Measurements from ENCODE around the gene GALNT10. TPM values are rescaled to one million over a fixed set of nuclear protein-coding genes. Genes with fewer than 3 reads are reported as not detected.
A peak's percentile ranks its signal among the peaks of the same experiment; 100 is the strongest.

Gene GALNT10
- total RNA-seq, 4 donors from 2014 or later: 5.6 to 22.9 (median 14.4) TPM

- no peaks in the 10 kb centered on the region for H3K36me3 ChIP-seq
- H3K27ac ChIP-seq: no peak overlapping the region
- no peaks in the 10 kb centered on the region for H3K27me3 ChIP-seq
- H3K4me3 ChIP-seq: no peak overlapping the region
- no peaks in the 10 kb centered on the region for H3K9me3 ChIP-seq
- no peaks in the 10 kb centered on the region for H3K4me1 ChIP-seq
- TF ChIP-seq POLR2A (IDR thresholded peaks at IDR 0.05): no peak
- TF ChIP-seq CTCF (IDR thresholded peaks at IDR 0.05): no peak
- intact Hi-C loops (cut with DNase I; ENCODE audit: low total_unique reads): no loop called here
- DNase-seq: no peak
Measured at GRCh38 chr5:154285661-154286408, 95.3 kb downstream of the GALNT10 start.

GRCh38 chr5:154286557-154286956, 96.0 kb downstream of the GALNT10 start:
- no peak for DNase-seq
- Histone ChIP-seq H3K4me3 (no peak overlapping the region), H3K4me1 (no peaks in the 10 kb centered on the region), H3K27ac (no peak overlapping the region), H3K36me3 (no peaks in the 10 kb centered on the region), H3K27me3 (no peaks in the 10 kb centered on the region), H3K9me3 (no peaks in the 10 kb centered on the region)
- intact Hi-C loops (cut with DNase I; ENCODE audit: low total_unique reads): no loop called here
- no peak for TF ChIP-seq CTCF (IDR thresholded peaks at IDR 0.05)
- TF ChIP-seq POLR2A (IDR thresholded peaks at IDR 0.05): no peak

GRCh38 chr5:154287136-154287535, 96.6 kb downstream of the GALNT10 start:
- intact Hi-C loops (cut with DNase I; ENCODE audit: low total_unique reads): no loop called here
- no peaks in the 10 kb centered on the region for H3K27me3 ChIP-seq
- H3K4me3 ChIP-seq: no peak overlapping the region
- peak overlapping the region in 1 of 2 donors; percentile 5 for H3K27ac ChIP-seq
- H3K9me3 ChIP-seq: no peaks in the 10 kb centered on the region
- no peaks in the 10 kb centered on the region for H3K4me1 ChIP-seq
- no peaks in the 10 kb centered on the region for H3K36me3 ChIP-seq
- TF ChIP-seq CTCF (IDR thresholded peaks at IDR 0.05): no peak
- TF ChIP-seq POLR2A (IDR thresholded peaks at IDR 0.05): no peak
- DNase-seq: no peak

GRCh38 chr5:154288145-154288544, 97.6 kb downstream of the GALNT10 start:
- intact Hi-C loops (cut with DNase I; ENCODE audit: low total_unique reads): no loop called here
- peak in 1 of 2 donors; percentile 20 for DNase-seq
- H3K36me3 ChIP-seq: no peaks in the 10 kb centered on the region
- H3K27ac ChIP-seq: no peak overlapping the region
- TF ChIP-seq POLR2A (IDR thresholded peaks at IDR 0.05) (no peak), CTCF (IDR thresholded peaks at IDR 0.05) (no peak)
- H3K27me3 ChIP-seq: no peaks in the 10 kb centered on the region
- H3K4me3 ChIP-seq: no peak overlapping the region
- H3K9me3 ChIP-seq: no peaks in the 10 kb centered on the region
- no peaks in the 10 kb centered on the region for H3K4me1 ChIP-seq

- H3K27ac ChIP-seq: no peak overlapping the region
- no peaks in the 10 kb centered on the region for H3K4me1 ChIP-seq
- H3K36me3 ChIP-seq: no peaks in the 10 kb centered on the region
- TF ChIP-seq POLR2A (IDR thresholded peaks at IDR 0.05): no peak
- no peak for TF ChIP-seq CTCF (IDR thresholded peaks at IDR 0.05)
- H3K9me3 ChIP-seq: no peaks in the 10 kb centered on the region
- no peak for DNase-seq
- no peaks in the 10 kb centered on the region for H3K27me3 ChIP-seq
- no peak overlapping the region for H3K4me3 ChIP-seq
- intact Hi-C loops (cut with DNase I; ENCODE audit: low total_unique reads): no loop called here
Measured at GRCh38 chr5:154291917-154292316, 101.4 kb downstream of the GALNT10 start.

Measured in uterus (tissue), 4 donors.